NCI-H524 treated with DMSO at 0.1 percent for 48 hours (cell line): ENCODE data around the gene MYO3B.
A peak's percentile ranks its signal among the peaks of the same experiment; 100 is the strongest.
"Not testable (repeated sequence)": the region's sequence is repeated elsewhere in the genome, so short reads cannot be mapped to it uniquely, and the experiment has no call there.

Experiments used
- DNase-seq: peaks from one replicate; lab custom pipeline; 2025; lab: John Stamatoyannopoulos, UW

MYO3B gene

DNA sequence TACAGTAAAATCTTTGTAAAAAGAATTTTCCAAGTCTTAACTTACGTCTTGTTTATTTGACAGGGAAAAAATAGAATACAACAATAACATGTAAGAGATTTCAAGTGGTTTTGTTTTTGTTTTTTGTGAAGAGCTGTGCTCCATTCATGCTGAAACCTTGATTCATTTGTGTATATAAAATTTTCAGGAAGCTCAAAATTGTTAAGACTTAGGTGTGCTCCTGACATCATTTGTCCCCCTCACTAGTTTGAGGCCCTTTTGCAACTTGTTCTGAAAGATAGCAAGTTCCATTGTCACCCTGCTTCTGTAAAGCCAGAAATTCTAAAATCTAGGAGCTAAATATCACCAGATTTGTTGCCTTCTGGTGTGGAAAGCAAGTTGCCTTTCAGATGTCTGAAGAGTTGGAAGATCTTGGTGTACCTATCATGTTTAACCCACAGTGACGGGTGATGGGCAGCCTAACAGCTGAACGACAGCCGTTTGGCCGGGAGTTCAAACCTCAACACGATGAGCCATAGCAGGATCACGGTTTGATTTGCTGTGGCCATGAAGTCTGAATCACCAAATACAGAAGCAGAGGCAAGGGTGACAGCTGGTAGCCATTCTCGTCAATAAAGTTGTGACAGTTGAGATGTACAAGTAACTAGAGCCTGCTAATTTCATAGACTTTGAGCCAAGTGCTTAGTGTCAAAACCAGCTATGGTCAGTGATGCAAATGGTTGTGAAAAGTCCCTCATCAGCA, 331.7 kb downstream of the MYO3B start:
- DNase-seq, result no peak

DNA sequence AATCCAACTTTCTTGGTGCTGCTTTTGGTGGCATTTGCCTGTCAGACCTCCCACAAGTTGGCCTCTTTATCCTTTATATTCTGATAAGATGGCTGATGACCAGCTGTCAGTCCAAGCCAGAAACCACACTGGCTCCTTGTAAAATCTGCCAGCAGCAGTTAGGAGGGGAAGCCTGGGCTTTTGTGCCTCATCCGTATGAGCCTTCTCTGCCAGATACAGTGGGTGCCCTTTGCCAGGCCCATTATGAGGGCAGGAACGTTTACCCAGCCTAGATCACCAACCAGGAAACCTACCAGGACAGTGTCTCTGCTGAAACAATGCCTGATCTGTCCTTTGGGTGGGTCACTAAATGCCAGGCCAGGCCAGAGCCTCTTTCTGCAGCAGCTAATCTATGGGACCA, 334.3 kb downstream of the MYO3B start:
- no peak for DNase-seq

DNA sequence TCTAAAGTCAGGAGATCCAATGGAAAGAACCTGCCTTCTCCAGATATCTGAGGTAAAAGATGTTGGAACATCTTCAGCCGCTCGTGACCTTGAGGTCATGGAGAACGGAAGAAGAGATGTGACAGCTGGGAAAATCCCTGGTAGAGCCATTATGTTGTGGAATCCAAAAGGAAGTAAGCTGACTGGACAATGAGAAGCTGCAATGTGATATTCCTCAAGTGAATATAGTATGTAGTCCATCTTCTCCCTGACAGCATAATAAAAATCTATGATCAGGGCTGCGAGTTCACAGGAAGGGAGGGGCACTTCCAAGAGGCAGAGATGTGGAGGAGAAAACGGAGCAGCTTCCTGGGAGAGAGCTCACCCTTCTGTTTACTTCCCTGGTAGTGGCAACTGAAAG, 336.2 kb downstream of the MYO3B start:
- no peak for DNase-seq

DNA sequence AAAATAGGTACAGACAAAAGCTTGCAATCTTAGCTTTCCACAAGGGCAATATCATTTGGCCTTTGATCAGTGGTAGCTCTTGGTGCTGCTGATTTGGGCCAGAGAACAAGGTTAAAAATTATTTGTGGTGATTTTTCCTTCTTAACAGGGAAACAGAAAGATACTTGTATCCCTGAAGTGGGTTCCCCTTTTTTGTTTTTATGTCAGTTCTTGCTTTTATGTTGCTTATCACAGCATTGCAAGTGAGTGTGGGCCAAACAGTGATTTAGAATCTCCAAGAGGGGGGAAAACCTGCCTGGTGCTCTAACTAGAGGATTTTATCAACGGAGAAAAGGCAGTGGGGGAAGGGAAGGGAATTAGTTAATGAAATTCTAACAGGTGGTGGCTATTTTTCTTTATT, 339.6 kb downstream of the MYO3B start:
- no peak for DNase-seq

DNA sequence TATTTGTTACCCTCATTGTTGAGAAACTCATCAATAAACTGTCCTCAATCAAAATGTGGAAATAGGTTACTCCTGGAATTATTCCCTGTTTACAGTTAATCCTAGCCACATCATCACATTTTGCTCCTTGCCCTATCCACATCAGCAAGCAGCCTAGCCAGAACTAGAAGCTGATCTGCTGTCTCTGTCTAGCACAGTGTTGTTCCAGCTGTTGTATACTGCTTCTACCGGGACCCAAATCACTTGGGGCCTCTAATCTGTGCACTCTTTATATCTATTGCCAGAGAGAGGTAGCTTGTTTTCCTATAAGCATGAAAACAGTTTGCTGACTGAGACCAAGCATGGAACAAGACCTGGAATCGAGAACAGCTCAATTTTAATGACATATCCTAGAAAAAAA, 341.0 kb downstream of the MYO3B start:
- no peak for DNase-seq

DNA sequence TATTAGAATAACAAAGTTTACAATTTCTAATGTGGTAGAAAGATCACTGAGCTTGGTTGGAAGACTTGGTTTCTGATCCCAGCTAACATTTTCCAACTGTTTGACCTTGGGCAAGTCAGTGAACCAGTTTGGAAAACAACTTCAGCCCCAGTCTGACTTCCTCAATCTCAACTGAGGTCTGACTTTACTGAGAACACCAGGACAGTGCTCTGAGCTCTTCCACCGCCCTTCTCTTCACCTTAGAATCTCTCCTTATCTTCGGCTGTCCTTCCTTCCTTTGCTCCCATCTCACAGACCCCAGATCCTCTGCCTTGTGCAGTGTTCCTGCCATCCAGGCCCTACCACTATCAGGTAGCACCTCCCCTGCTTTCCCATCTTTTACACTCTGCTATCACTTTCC, 343.4 kb downstream of the MYO3B start:
- no peak for DNase-seq

DNA sequence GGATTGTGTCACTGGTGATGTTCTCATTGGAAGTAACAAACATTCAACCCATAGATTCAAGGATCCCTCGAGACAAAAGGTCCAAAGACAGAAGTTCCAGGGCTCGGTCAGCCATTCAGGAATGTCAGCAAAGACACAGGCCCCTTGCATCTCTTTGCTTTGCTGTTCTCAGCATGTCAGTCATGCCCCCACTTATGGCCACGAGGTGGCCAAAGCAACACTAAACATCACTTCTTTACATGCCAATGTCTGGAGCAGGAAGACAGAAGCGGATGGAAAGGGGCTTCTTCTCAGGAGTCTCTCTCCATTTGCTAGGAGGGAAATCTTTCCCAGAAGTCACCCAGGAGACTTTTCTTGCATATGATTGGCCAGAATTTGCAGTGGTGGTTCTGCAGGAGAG, 345.6 kb downstream of the MYO3B start:
- DNase-seq, result no peak

GRCh38 chr2:170524828-170525565, 347.1 kb downstream of the MYO3B start:
- DNase-seq, result no peak

DNA sequence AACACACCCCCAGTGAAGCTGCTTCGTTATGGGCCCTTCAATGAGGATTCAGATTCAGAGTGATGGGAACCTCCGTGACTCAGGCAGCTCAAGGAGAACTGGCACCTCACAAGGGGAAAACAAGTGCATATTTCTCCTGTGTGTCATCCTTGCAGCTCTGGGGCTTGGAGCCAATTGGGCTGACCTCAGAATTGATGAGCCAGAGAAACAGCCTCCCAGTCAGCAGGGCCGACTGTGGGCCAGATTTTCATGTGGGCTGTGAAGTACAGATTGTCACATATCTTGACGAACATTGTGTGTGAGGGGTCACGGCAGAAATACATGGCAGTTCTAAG, 347.6 kb downstream of the MYO3B start:
- no peak for DNase-seq

GRCh38 chr2:170530284-170530745, 352.4 kb downstream of the MYO3B start:
- peak; percentile 89 for DNase-seq

- no peak for DNase-seq
These were observed 353.0 kb downstream of the MYO3B start for GRCh38 chr2:170530803-170531564.

DNA sequence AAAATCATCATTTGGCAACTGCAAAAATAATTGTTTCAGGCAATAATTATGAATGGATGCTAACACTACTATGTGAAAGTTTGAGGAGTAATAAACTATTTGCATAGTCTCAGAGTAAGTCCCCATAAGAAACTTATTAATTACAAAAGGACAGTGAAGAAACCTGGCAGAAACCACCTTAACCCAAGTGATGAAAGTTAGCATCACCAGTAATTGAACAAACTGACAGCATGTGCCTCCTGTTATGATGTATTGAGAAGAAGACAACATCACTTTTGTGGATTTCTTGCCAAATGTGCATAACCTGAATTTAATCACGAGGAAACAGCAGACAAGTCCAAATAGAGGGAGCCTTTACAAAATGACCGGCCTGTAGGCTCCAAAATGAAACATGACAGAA, 353.9 kb downstream of the MYO3B start:
- DNase-seq, result no peak

GRCh38 chr2:170533156-170533555, 355.2 kb downstream of the MYO3B start:
- no peak for DNase-seq

- DNase-seq, result no peak
These were observed 357.6 kb downstream of the MYO3B start for GRCh38 chr2:170535552-170535951.

DNA sequence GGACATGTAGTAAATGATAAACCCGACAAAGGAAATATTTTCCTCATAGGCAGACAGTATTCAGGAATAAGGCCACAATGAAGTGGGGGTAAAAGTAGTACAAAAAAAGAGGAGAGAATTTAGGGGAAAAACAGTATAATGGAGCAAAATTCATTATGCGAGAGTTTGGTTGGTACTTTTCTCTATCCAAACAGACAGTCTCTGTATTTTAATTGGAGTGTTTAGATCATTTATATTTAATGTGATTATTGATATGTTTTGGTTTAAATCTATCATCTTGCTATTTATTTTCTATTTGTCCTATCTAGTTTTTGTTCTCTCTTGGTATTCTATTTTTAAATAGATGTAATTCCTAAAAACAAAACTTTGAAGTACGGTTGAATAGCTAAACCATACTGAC, 366.9 kb downstream of the MYO3B start:
- DNase-seq, result no peak

DNA sequence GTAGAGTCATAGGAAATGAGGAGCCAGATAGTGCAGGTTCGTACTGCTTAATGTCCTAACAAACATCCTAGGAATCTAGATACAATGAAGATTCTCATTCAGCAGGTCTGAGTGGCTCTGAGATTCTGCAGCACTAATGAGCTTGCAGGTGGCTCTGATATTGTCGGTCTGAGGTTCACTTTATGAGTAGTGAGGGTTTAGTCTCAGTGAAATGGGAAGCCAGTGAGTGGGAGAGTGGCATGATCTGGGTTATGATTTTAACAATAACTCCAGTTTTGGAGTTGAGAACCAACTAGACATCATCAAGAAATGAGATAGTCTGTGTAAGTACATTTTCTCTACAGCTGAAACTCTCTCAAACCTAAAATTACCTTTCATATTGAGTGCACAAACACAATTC, 370.4 kb downstream of the MYO3B start:
- no peak for DNase-seq

GRCh38 chr2:170550501-170550900, 372.6 kb downstream of the MYO3B start:
- DNase-seq, result no peak

GRCh38 chr2:170551899-170552298, 374.0 kb downstream of the MYO3B start:
- DNase-seq, result not testable (repeated sequence)

GRCh38 chr2:170553748-170554147, 375.8 kb downstream of the MYO3B start:
- DNase-seq, result no peak

GRCh38 chr2:170554278-170554955, 376.5 kb downstream of the MYO3B start:
- no peak for DNase-seq

DNA sequence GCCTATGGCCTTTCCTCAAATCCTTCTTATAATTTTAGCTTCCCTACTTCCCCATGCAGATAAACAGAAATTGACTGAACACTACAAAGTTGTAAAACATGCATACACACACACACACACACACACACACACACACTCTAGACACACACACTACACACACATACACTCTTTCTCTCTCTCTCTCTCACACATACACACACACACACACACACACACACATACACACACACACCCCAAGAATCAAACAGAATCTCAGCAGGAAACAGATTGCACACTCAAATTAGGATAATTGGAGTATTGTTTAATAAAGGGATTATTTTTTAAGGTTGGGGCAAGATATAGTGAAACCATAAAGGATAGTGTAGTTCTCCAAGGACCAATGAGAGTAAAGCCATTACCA, 385.0 kb downstream of the MYO3B start:
- no peak for DNase-seq

- DNase-seq, result no peak
These were observed 385.5 kb downstream of the MYO3B start for GRCh38 chr2:170563401-170563800.
